HS-5 (cell line): Measurements from ENCODE around the gene SRCAP.

Source experiments
- DNase-seq: peaks from one replicate; pipeline ENCODE4 v3.0.0-alpha.2; 2012; ENCODE audit warnings: low read depth

The SRCAP gene

GRCh38 chr16:30698816-30699614 lies at the start of gene SRCAP:
Gene SRCAP, plus strand, starts transcription at chr16:30699171. Its CDS starts 1,654 bp downstream, at chr16:30700825.
- peak; percentile 73 for DNase-seq

GRCh38 chr16:30649725-30650368 lies 49.1 kb upstream of the SRCAP start:
- DNase-seq = no peak

DNA sequence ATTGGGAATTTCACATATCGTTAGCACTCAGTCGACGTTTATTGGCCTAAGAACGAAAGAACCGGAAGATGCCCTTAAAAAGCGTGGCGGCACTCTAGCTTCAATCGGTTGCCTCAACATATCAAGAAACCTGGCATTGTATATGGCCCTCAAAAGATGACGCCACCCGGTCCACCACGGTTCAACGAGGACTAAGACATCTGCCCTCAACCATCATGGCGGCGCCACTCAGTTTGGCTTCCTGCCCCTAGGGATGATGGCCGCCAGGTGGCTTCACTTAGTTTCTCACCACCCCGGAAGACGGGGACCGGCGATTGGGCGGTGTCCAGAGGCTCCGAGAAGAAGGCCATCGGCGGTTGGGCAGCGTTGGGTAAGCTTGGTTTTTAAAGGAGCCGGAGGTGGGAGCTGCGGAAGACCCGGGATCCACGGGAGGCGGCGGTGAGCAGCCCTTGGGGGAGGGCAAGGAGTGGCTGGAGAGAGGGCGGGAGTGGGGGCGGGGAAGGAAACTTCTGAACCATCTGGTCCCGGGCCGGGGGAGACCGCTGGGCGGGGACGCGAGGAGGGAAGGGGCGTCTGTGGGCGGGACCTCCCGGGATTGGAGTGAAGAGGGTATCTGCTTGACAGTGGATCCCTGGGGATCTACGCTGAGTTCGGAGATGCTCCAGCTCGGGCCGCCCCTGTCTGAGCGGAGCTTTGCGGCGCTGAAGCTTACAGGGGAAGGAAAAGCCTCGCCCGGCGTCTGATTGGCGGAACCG lies 48.4 kb upstream of the SRCAP start, which contains the start of gene PRR14:
Gene PRR14 (plus strand): TSS at position 592 of the 755 bp plus-strand sequence. CDS start 686 bp downstream, outside the sequence.
- peak; percentile 96 for DNase-seq

DNA sequence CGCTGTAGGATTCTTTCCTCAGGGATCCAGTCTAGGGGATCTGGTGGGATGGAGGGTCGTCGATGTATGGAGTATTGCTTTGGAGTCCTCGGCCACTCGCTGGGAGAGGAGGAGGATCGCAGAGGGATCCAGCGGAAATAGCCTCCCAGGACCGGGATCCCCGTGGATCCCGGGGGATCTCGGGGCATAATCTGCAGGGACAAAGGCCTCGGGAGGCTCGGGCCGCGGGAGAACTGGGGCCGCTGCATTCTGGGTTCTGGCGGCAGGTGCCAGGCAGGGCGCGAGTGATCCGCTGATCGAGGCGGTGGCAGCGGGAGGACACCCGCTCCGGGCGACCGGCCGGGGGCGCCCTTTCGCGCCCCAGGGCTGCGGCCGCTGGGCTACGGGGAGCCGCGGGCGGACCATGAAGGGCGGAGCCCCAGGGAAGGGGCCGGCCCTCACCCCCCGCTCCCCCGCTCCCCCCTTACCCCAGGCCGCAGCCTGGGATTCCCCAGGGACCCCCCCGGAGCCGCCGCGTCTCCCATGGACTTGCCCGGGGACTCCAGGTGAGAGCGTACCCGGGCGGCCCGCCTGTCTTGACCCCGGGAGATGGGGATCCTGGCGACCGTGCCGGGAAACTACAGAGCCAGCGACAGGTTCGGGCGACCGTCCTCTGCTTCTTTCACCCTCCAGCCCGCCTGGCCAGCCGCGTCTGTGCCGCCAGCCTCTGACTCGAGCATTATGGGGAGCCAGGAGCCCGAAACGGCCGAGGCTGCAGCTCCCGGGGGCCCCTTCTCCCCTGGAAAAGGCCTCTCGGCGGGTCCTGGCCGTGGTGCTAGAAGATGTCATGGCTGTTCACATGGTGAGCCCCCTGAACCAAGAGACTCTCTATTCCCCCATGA lies 47.6 kb upstream of the SRCAP start:
- no peak for DNase-seq

- DNase-seq = no peak
These were observed 47.0 kb upstream of the SRCAP start for GRCh38 chr16:30652005-30652296.

- DNase-seq = no peak
These were observed 46.3 kb upstream of the SRCAP start for GRCh38 chr16:30652718-30653117.

DNA sequence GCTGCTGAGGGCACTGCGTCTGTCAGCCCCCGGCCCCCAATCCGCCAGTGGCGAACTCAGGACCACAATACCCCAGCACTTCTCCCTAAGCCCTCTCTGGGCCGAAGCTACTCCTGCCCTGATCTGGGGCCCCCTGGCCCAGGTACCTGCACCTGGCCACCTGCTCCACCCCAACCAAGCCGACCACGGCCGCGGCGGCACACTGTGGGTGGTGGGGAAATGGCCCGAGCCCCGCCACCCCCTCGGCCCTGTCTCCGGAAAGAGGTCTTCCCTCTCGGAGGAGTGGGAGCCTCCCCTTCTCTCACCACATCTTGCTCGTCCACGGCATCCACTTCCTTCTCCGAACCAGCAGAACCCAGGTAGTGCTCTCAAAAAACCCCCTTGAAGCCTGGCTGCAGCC lies 44.1 kb upstream of the SRCAP start:
- no peak for DNase-seq

DNA sequence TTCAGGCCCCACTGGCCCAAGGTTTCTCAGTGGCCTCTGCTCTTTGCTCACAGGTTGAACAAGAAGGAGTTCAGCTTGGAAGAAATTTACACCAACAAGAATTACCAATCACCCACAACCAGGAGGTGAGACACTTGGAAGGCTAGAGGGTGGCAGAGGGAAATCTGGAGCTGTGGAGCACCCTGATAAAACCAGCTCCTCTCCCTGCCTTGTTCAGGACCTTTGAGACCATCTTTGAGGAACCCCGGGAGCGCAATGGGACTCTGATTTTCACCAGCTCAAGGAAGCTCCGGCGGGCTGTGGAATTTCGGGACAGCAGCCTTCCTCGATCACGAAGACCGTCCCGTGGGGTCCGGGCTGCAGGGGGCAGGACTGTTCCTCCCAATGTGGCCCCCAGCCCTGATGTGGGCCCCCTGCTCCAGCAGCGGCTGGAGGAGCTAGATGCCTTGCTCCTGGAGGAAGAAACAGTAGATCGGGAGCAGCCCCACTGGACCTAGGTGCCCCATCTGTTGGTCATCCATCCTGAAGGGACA lies 43.1 kb upstream of the SRCAP start:
- no peak for DNase-seq

GRCh38 chr16:30656388-30656787 lies 42.6 kb upstream of the SRCAP start:
- no peak for DNase-seq

DNA sequence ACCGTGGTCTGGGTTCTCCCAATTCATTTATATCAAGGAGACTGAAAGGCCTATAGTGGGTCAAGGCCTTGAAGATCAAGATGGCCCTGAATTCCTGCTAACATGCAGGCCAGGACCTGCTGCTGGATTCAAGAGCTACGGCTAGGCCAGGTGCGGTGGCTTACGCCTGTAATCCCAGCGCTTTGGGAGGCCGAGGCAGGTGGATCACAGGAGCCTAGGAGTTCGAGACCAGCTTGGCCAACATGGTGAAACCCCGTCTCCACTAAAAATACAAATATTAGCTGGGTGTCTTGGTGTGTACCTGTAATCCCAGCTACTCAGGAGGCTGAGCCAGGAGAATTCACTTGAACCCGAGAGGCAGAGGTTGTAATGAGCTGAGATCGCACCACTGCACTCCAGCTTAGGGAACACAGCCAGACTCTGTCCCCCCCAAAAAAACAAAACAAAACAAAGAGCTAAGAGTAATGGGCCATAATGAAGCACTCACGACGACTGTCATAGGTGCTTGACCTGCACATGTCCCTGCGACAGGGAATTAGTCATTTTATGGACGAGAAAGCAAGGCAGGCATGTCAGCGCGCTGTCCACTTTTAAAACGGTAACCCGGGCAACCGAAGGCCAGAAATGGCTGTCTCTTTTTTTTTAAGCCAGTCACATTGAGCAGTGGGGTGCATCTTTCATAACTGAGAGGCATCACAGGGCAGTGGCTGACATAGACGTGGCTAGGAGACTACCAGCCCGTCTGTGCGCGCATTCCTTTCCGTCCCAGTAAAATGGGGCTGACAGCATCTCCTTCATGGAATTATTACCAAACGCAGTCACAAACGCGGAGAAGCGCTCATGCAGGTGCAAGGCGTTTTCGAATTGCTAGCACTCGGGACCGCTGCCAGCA lies 41.8 kb upstream of the SRCAP start:
- no peak for DNase-seq

DNA sequence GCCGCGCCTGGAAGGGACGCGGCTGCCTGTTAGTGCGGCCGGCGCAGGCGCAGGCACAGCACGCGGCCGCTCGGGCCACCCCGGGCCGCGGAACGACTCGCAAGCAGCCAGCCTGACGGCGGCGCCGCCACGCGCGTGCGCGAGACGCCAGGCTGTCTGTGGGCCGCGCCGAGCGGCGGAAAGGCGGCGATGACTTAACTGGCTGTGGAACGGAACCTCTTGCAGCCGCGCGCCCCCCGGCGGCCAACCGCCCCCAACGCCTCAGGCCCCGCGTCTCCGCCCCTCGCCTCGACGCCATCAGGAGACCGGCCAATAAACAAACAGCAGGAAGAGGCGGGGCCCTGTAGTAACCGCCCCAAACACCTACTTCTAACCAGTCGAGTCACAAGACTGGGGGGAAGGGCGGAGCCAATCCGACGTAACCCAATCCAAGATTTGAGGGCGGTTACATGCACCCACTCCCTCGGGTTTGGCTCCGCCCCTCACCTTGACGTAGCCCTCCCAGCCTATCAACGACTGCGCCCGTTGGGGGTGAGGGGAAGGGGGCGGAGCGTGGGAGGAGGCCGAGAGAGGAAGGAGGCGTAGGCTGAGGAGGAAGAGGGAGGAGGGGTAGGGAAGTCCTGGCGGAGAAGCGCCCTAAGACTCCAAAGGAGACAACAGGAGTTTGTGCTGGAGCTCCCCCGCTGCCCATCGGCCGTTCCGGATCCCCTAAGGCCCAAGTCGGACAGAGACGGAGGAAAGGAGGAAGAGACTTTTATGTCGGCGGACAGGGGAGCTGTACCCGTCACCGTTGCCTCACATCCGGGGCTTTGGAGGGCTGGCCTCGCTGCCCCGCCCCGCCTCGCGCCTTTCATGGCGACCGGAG lies 40.9 kb upstream of the SRCAP start, which contains the start of gene FBRS:
Gene FBRS (plus strand): TSS at position 566 of the 865 bp plus-strand sequence. CDS start 1,088 bp downstream, outside the sequence.
- peak; percentile 99 for DNase-seq

- peak; percentile 91 for DNase-seq
These were observed 40.1 kb upstream of the SRCAP start for GRCh38 chr16:30658731-30659506.

DNA sequence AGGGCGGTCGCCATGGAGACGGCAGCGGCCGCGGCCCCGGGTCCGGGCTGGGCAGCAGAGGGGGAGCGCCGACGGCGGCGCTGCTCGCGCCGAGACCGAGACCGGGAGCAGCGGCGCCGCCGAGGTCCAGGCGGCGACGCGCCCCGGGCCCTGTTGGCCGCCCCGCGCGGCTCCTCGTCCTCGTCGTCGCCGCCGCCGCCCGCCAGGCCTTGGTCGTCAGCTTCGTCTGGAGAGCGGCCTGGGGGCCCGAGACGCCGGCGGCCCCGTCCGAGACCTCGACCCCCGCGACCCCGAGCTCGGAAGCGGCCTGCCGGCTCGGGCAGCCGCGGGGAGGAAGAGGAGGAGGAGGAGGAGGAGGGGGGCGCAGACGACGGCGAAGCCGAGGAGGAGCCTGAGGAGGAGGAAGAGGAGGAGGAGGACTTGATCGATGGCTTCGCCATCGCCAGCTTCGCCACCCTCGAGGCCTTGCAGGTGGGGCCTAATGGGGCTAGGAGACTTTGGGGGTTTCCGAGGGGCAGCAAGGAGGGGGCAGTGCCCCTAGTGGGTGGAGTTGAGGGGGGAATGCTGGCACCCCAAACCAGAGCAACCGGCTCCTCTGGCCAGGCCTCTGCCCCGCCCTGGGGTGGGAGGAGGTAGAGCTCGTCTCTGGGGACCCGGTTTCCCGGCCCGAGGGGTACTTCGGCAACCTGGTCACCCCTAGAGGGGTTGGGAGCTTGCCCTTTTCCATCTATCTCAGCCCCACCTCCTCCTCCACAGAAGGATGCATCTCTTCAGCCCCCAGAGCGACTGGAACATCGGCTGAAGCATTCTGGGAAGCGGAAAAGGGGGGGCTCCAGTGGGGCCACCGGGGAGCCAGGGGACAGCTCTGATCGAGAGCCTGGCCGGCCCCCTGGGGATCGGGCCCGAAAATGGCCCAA lies 39.2 kb upstream of the SRCAP start:
- DNase-seq = no peak

- no peak for DNase-seq
These were observed 38.3 kb upstream of the SRCAP start for GRCh38 chr16:30660424-30661261.

DNA sequence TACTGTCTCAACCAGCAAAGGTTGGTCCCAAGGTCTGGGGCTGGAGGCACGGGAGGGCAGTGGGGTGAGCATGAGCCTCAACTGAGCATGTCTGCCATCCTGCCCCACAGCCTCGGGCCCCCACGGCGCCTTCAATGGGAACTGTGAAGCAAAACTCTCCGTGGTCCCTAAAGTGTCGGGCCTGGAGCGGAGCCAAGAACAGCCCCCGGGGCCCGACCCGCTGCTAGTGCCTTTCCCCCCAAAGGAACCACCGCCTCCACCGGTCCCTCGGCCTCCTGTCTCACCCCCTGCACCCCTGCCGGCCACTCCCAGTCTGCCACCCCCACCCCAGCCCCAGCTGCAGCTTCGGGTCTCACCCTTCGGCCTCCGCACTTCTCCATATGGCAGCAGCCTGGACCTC lies 36.5 kb upstream of the SRCAP start:
- no peak for DNase-seq

- no peak for DNase-seq
These were observed 35.9 kb upstream of the SRCAP start for GRCh38 chr16:30663038-30663437.

DNA sequence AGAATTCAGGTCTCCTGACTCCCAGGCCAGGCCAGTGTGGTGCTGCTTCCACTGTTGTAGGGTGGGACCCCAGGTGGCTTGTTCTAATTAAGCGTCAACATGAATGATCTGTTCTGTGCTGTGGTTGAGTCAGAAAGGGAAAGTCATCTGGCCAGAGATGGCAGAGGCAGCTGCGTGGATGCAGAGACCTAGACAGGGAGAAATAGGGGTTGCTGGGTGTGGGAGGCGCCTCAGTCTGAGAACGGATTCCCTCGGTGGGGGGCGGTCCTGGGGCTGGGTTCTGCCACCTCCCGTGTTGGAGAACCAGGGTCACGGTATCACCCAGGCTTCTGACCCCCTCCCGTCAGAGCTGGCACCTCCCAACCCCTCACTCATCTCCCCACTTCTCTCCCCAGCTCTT lies 35.2 kb upstream of the SRCAP start:
- DNase-seq = no peak
